ENCODE results near the gene FBXO45.
"Not testable (repeated sequence)": the region's sequence is repeated elsewhere in the genome, so short reads cannot be mapped to it uniquely, and the experiment has no call there.

FBXO45 gene

DNA sequence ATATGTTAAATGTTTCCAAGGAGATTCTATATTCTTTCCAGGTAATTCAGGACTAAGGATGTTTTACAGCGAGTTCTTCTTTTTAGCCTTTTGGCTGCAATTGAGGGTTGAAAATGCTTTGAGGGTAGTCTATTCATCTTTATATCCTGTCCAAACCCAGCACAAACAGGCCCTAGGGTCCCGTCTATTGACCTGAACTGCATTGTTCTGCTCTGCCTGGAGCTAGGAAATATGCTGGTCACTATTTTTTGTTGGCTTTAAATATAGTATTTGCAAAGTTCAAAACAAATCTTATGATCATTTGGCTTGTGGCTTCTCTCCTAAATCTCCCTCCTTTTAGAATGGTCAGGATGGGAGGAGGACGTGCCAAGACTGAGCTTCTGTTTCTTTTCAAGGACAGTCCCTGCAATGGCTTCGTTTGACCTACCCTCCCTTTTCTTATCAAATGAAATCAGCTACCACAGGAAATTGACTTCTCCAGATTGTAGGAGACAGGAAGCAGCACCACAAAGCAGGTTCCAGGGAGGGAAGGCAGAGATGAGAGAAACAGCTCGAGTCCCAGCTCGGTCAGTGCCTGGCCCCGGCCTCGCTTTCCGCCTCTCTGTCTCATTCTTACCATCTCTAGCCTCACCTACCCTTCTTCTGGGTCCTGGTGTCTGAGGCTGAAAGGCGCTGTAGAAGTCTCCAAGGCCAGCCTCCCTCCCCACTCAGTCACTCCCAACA is 43.5 kb downstream of the FBXO45 start:
- H3K27ac ChIP-seq (ENCODE audit: low read depth, low read length), result no peak overlapping the region
- no peak overlapping the region for H3K4me2 ChIP-seq (ENCODE audit: low read depth, low read length, poor library complexity, severe bottlenecking)
- no peaks in the 10 kb centered on the region for H4K20me1 ChIP-seq (ENCODE audit: low read depth, low read length)
- no peak overlapping the region for H3K9ac ChIP-seq (ENCODE audit: low read length)
- no peaks in the 10 kb centered on the region for H3K36me3 ChIP-seq (ENCODE audit: low read length)
- no peaks in the 10 kb centered on the region for H3K27me3 ChIP-seq (ENCODE audit: low read length)
- H2AFZ ChIP-seq (ENCODE audit: low read depth, low read length, severe bottlenecking), result no peak overlapping the region
- H3K79me2 ChIP-seq (ENCODE audit: insufficient read depth, low read length), result no peaks in the 10 kb centered on the region
- no peaks in the 10 kb centered on the region for H3F3A ChIP-seq (ENCODE audit: insufficient read depth)
- no peaks in the 10 kb centered on the region for H3K9me2 ChIP-seq (replicated peaks; ENCODE audit: insufficient read depth, low read length)
- no peaks in the 10 kb centered on the region for H3K9me3 ChIP-seq (ENCODE audit: insufficient read depth, low read length)
- H3K4me3 ChIP-seq (ENCODE audit: insufficient read depth, low read length, poor library complexity, severe bottlenecking), result no peak overlapping the region
- TF ChIP-seq, protein P1, sequence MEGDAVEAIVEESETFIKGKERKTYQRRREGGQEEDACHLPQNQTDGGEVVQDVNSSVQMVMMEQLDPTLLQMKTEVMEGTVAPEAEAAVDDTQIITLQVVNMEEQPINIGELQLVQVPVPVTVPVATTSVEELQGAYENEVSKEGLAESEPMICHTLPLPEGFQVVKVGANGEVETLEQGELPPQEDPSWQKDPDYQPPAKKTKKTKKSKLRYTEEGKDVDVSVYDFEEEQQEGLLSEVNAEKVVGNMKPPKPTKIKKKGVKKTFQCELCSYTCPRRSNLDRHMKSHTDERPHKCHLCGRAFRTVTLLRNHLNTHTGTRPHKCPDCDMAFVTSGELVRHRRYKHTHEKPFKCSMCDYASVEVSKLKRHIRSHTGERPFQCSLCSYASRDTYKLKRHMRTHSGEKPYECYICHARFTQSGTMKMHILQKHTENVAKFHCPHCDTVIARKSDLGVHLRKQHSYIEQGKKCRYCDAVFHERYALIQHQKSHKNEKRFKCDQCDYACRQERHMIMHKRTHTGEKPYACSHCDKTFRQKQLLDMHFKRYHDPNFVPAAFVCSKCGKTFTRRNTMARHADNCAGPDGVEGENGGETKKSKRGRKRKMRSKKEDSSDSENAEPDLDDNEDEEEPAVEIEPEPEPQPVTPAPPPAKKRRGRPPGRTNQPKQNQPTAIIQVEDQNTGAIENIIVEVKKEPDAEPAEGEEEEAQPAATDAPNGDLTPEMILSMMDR (IDR thresholded peaks at IDR 0.05; ENCODE audit: insufficient read depth, low read length, poor library complexity, severe bottlenecking), result no peak
- TF ChIP-seq EZH2phosphoT487 (conservative IDR thresholded peaks at IDR 0.05; ENCODE audit: low read length), result no peak

DNA sequence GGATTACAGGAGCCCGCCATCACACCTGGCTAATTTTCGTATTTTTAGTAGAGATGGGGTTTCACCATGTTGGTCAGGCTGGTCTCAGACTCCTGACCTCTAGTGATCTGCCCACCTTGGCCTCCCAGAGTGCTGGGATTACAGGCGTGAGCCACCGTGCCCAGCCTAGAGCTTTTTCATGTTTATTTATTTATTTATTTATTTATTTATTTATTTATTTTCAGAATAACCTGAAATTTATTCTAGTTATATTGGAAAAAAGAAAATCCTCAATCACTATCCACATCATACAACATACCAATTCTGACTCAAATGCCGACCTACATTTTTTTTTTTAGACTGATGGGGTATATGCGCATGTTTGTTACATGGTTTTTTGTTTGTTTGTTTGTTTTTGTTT is 46.8 kb downstream of the FBXO45 start:
- not testable (repeated sequence) for H3K79me2 ChIP-seq (ENCODE audit: insufficient read depth, low read length); H3K9me3 ChIP-seq (ENCODE audit: insufficient read depth, low read length); H3F3A ChIP-seq (ENCODE audit: insufficient read depth); H4K20me1 ChIP-seq (ENCODE audit: low read depth, low read length); H3K27ac ChIP-seq (ENCODE audit: low read depth, low read length); H3K9me2 ChIP-seq (replicated peaks; ENCODE audit: insufficient read depth, low read length); H3K36me3 ChIP-seq (ENCODE audit: low read length); H3K4me3 ChIP-seq (ENCODE audit: insufficient read depth, low read length, poor library complexity, severe bottlenecking); H3K27me3 ChIP-seq (ENCODE audit: low read length); H3K4me2 ChIP-seq (ENCODE audit: low read depth, low read length, poor library complexity, severe bottlenecking); H2AFZ ChIP-seq (ENCODE audit: low read depth, low read length, severe bottlenecking); H3K9ac ChIP-seq (ENCODE audit: low read length)

DNA sequence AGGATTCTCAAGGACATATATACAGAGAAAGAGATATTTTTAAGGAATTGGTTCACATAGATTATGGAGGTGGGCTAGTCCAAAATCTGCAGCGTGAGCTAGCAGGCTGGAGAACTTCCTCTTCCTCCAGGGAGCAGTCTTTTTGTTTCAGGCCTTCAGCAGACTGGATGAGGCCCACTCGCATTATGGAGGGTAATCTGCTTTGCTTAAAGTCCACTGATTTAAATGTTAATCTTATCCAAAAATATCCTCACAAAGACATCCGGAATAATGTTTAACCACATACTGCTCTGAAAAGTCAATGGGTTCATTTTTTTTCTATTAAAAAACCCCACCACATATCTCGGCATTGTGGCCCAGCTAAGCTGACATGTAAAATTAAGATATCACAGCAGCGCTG is 48.8 kb downstream of the FBXO45 start:
- Histone ChIP-seq H2AFZ (ENCODE audit: low read depth, low read length, severe bottlenecking) (no peak overlapping the region), H3K27ac (ENCODE audit: low read depth, low read length) (no peak overlapping the region), H3K9me3 (ENCODE audit: insufficient read depth, low read length) (no peaks in the 10 kb centered on the region), H3K4me3 (ENCODE audit: insufficient read depth, low read length, poor library complexity, severe bottlenecking) (no peak overlapping the region), H3F3A (ENCODE audit: insufficient read depth) (no peaks in the 10 kb centered on the region), H3K36me3 (ENCODE audit: low read length) (no peaks in the 10 kb centered on the region), H3K27me3 (ENCODE audit: low read length) (no peaks in the 10 kb centered on the region), H3K9ac (ENCODE audit: low read length) (no peak overlapping the region), H3K79me2 (ENCODE audit: insufficient read depth, low read length) (no peaks in the 10 kb centered on the region), H4K20me1 (ENCODE audit: low read depth, low read length) (no peaks in the 10 kb centered on the region), H3K4me2 (ENCODE audit: low read depth, low read length, poor library complexity, severe bottlenecking) (no peak overlapping the region), H3K9me2 (replicated peaks; ENCODE audit: insufficient read depth, low read length) (no peaks in the 10 kb centered on the region)
- TF ChIP-seq EZH2phosphoT487 (conservative IDR thresholded peaks at IDR 0.05; ENCODE audit: low read length), result no peak
- TF ChIP-seq, protein P1 (IDR thresholded peaks at IDR 0.05; ENCODE audit: insufficient read depth, low read length, poor library complexity, severe bottlenecking), result no peak

DNA sequence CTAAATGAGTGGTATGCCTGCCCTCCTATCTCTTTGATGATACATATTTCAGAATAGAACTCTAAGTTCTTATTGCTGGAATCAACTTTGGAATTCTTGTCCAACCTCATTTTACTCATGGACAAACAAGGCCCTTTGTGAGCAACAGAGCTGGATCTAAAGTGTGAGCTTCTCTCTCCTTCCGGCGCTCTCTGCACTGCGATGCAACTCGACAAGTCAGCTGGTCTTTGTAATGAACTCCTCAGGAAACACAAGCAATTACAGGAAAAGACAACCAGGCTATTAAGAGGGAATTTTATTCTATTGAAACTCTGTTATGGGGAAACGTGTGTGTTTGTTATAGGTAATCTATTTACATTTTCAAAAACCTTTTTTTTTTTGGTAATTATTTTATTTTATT is 50.8 kb downstream of the FBXO45 start:
- Histone ChIP-seq H3F3A (ENCODE audit: insufficient read depth) (no peaks in the 10 kb centered on the region), H4K20me1 (ENCODE audit: low read depth, low read length) (no peaks in the 10 kb centered on the region), H3K27me3 (ENCODE audit: low read length) (no peaks in the 10 kb centered on the region), H3K9ac (ENCODE audit: low read length) (no peak overlapping the region), H3K79me2 (ENCODE audit: insufficient read depth, low read length) (no peaks in the 10 kb centered on the region), H3K36me3 (ENCODE audit: low read length) (no peaks in the 10 kb centered on the region), H3K9me3 (ENCODE audit: insufficient read depth, low read length) (no peaks in the 10 kb centered on the region), H3K4me3 (ENCODE audit: insufficient read depth, low read length, poor library complexity, severe bottlenecking) (no peak overlapping the region), H3K9me2 (replicated peaks; ENCODE audit: insufficient read depth, low read length) (no peaks in the 10 kb centered on the region), H3K4me2 (ENCODE audit: low read depth, low read length, poor library complexity, severe bottlenecking) (no peak overlapping the region), H3K27ac (ENCODE audit: low read depth, low read length) (no peak overlapping the region), H2AFZ (ENCODE audit: low read depth, low read length, severe bottlenecking) (no peak overlapping the region)
- TF ChIP-seq, protein P1 (IDR thresholded peaks at IDR 0.05; ENCODE audit: insufficient read depth, low read length, poor library complexity, severe bottlenecking), result no peak
- TF ChIP-seq EZH2phosphoT487 (conservative IDR thresholded peaks at IDR 0.05; ENCODE audit: low read length), result no peak

DNA sequence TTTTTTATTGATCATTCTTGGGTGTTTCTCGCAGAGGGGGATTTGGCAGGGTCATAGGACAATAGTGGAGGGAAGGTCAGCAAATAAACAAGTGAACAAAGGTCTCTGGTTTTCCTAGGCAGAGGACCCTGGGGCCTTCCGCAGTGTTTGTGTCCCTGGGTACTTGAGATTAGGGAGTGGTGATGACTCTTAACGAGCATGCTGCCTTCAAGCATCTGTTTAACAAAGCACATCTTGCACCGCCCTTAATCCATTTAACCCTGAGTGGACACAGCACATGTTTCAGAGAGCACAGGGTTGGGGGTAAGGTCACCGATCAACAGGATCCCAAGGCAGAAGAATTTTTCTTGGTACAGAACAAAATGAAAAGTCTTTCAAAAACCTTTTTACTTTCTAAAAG is 51.2 kb downstream of the FBXO45 start:
- not testable (repeated sequence) for H3K27ac ChIP-seq (ENCODE audit: low read depth, low read length); H3K4me2 ChIP-seq (ENCODE audit: low read depth, low read length, poor library complexity, severe bottlenecking); H3K9me2 ChIP-seq (replicated peaks; ENCODE audit: insufficient read depth, low read length); H4K20me1 ChIP-seq (ENCODE audit: low read depth, low read length); H3K9ac ChIP-seq (ENCODE audit: low read length); H3K36me3 ChIP-seq (ENCODE audit: low read length); H3K27me3 ChIP-seq (ENCODE audit: low read length); H3F3A ChIP-seq (ENCODE audit: insufficient read depth); H3K9me3 ChIP-seq (ENCODE audit: insufficient read depth, low read length); H3K79me2 ChIP-seq (ENCODE audit: insufficient read depth, low read length); H3K4me3 ChIP-seq (ENCODE audit: insufficient read depth, low read length, poor library complexity, severe bottlenecking); H2AFZ ChIP-seq (ENCODE audit: low read depth, low read length, severe bottlenecking)

Data from SU-DHL-6 (cell line).